NCI-H2081 (cell line): ENCODE data around the gene MFAP4.
"Not testable (repeated sequence)": the region's sequence is repeated elsewhere in the genome, so short reads cannot be mapped to it uniquely, and the experiment has no call there.

Source experiments
- DNase-seq, 2 experiments: peaks; one replicate each; lab custom pipeline; 2025; lab: John Stamatoyannopoulos, UW

The MFAP4 gene

DNA sequence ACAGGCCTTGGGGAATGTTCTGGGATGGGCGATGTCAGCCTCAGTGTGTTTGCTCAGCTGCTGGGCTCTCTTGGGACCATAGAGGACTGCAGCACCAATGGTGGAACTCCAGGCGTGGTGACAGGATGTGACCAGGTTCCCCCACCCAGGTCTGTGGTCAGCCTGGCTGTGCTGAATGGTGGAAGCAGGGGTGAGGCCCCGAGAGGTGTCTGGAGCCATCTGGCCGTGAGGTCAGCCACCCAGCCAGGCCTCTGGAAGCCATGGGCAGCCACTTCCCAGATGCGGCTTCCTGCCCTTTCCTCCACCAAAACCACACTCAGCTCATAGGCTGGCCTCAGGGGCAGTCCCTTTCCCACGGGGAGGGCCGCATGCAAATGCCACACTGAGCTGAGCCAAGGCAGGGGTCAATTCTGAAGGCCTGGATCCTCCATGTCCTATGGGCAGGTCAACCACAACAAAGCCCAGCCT lies 16.5 kb downstream of the MFAP4 start:
- DNase-seq = no peak

DNA sequence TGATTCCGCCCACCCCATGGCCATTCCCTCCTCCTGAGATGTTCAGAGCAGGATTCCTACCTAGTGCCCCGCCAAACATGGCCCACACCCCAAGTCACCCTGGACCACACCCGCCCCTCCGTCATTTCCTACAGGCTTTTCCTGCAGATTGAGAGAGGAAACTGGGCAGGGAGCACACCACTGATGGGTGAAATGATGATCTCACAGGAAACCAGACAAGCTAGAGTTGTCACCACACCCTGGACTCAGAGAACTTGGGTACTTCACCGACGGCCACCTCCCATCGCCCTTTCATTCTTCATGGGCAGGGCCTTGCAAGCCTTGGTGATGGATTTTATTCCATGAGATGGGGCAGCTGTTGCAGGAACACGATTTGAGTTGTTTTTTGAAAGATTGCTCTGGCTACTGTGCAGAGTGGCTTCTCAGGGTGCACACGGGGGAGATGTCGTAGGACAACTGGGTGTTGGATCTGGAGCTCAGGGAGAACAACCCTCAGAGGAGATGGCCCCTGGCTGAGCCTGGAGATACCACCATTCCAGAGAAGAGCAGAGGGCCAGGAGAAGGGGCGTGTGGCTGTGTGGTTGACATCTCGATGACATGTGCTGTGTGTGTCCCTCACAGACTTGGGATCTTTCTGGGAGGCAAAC lies 17.0 kb downstream of the MFAP4 start:
- DNase-seq = no peak

DNA sequence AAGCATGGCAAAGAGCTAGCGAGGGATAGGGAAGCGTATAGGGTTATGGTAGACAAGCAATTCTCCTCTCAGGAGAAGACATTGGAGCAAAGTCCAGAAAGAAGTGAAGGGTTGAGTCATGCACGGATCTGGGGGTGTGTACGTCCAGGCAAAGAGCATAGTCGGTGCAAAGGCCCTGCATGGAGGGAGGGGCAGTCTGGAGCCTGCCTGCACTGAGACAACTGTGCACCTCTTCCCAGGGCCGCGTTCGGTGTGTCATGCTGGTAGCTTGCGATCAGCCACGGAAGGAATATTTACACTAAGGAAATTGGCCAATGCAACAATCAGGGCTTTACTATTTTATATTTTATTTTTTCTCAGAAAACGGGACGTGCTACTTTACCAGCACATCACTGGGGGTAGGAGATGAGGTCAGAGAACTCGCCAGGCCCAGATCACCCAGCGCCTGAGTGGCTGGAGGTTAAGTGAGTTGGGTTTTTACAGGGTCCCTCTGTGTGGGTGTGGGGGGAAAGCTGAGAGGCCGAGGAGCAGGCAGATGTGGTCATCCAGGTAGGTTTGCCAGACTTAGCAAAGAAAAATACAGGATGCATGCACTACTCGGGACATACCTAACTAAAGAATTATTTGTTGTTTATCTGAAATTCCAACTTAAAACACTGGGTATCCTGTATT lies 17.7 kb downstream of the MFAP4 start:
- DNase-seq = no peak

DNA sequence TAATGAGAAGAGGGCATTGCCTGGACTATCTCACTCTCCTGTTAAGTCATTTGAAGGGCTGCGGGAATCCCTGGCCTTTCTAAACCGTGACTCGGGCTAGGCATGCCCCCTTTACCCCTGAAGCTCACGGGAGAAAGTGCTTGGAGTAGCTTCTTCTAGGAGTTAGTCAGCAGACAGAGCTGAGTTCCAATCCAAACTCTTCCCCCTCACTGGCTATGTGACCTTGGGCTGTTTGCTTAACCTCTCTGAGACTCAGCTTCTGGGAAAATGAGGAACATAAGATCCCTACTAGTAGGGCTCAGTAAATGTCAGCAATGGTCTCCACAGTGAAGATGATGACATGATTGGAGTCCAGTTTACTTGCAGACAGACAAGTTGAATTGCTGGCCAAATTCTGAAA lies 18.8 kb downstream of the MFAP4 start:
- DNase-seq = no peak

DNA sequence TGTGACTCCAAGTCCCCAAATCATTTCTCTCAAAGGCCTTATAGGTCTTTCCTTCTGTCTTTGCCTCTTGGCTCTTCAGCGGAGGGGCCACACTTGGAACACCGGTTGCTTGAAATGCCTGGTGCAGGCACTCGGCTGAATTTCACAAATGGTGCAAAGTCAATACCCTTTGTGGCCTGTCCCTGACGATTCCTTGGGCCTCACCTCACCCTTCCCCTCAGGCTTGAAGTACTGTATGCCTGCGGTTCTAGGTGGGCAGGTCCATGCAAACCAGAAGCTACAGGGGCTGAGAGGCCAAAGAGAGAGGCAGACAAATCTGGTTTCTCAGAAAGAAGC lies 20.4 kb downstream of the MFAP4 start:
- DNase-seq = no peak

DNA sequence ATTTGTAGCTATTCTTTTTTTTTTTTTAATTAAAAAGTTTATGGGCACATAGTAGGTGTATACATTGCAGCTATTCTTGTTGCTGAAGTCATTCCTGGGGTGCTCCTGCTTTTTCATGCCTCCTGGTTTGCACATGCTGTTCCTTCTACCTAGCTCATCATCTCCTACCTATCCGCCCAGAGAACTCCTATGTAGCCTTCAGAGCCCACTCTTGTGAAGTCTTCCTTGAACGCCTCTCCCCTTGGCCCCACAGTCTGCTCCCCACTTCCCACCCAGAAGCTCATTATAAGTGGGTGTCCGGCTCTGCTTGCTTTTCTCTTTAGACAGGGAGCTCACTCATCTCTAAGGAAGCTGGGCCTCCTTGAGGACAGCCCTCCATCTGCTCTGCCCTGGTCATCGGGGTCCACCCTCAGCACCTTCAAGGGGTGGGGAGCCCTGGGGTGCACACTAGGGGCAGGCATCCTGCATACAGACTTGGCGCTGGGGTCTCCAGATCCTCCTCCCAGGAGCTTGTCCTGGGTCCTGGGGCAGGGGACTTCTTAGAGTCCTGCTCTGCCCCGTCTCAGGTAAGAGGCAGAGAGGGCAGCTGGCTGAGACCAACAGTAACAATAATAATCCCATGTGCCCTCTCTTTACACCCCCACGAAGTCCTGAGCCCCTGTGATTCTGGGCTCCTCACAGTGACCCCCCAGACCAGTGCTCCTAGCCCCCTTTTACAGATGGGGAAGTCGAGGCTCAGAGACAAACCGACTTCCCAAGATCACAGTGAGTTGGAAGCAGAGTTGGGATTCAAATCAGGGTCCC lies 21.0 kb downstream of the MFAP4 start:
- DNase-seq = no peak

DNA sequence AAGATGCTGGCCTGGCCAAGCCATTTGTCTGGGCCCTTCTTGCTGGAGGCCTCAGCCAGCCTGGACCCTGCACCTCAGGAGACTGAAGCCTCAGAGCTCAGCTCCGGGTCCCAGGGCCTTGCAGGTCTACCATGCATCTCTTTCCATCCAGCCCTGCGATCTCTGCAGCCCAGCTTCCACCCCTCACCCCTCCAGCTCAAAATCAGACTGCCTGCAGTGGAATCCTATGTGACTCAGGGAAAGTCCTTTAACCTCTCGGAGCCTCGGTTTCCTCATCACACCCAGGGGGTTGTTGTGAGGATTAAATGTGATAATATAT lies 21.5 kb downstream of the MFAP4 start:
- DNase-seq = no peak

DNA sequence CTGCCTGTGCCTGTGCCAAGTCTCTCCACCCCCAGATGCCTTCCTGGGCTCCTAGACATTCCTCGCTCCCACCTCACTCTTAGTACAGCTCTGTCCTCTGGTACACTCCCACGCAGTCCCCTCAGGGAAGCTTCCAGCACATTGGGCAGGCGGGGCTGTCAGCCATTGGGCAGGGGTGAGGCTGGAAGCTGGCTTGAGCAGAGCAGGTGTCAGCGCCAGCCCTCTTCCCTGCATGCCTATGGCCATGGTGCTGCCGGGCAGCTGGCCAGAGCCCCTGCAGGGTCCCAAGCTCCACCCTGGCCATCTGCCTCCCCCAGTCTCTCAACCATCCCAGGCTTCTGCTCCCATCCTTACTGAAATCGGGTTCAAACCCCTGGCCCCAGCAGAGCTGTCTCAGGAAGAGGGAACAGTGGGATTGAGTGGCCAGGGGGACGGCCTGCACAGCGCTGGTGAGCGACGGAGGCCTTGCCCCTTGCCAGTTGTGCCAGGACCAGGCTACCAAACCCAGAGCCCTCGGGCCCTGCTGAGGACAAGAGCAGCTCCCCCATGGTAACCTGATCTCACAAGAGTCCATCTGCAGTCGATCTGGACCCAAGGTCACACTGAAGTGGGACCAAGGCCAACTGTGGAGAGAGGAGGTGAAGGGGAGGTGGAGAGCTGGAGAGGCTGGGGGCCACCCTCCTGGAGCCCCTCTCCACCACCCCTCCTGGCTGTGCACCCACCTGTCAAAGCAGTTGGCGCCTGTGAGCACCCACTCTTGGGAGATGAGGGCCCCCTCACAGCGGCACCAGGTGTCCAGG lies 22.1 kb downstream of the MFAP4 start:
- peak in 1 of 2 experiments; percentile 41 for DNase-seq

DNA sequence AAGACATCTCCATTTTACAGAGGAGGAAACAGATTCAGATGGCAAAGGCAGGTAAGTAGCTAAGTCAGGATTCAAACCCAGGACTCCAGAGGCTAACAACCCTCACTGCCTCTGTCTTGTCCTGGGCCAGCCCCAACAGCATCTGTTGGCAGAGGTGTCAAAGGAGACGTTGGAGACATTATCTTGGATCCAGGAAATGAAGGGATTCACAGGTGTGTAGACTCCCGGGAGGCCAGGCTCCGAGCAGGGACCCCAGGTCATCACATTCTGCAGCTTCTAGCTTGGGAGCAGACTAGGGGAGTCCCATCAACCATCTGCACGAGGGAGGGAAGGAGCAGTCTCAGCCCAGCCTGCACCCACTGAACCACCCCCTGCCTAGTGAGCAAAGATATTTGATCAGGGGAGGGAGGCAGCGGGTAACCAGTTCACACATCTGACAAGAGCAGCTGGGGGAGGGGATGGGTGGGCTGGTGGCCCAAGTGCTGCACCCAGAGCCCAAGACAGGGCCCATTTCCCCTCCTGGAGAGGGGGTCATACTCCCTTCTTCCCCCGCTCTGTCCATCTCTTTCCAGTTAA lies 23.4 kb downstream of the MFAP4 start:
- DNase-seq = no peak

DNA sequence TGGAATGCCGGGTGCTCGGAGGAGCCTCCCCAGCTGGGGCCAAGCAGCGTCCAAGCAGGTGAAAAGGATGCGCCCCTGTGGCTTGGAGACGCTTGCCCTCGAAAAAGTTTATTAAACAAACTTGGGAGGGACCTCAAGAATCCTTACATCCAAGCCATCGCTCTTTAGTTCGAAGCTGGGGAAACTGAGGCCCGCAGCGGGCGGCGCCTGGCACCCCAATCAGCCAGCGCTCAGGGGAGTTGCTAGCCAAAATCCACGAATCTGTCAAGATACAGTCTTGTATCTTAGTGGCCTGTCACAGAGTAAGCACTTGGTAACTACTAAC lies 23.9 kb downstream of the MFAP4 start:
- DNase-seq = no peak

DNA sequence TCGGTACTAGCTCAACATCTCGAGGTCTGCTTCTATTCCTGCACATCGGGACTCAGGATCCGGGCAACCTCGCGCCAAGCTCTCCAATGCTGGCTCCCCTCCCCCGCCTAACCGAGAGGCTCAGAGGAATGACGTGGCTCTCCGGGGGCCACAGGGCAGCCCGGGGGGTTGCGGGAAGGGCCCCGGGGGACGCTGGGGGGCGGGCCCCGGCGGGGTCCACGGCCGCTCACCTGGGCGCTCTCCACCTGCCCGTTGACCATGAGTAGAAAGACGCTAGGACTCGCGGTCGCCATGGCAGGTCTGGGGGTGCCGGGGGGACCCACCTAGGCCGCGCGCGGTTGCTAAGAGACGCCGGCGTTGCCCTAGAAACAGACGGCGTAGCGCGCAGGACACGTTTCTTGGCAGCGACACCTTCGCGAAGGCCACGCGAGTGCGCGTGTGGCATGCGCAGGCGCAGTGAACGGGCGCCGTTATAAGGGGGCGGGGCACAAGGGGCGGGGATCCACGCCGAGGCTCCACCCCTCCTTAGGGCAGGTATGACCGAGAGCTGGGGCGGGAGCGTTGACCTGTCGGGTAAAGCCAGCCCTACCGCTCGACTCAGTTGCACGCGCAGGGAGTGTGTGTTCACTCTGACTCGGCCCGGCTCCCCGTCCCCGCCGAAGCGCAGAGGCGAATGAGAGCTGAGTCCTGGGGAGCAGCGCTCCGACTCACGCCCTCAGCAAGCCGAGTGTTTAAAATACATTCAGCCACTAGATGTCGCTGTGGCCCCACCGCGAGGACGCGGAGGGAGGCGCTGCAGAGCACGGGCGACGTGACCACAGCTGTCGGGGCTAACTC lies 24.5 kb downstream of the MFAP4 start, which contains the start of gene B9D1:
Gene B9D1, minus strand, starts transcription at position 447 of the 837 bp plus-strand sequence. Its CDS starts 154 bp downstream, at position 293.
- DNase-seq = peak; percentile 78 to 81

DNA sequence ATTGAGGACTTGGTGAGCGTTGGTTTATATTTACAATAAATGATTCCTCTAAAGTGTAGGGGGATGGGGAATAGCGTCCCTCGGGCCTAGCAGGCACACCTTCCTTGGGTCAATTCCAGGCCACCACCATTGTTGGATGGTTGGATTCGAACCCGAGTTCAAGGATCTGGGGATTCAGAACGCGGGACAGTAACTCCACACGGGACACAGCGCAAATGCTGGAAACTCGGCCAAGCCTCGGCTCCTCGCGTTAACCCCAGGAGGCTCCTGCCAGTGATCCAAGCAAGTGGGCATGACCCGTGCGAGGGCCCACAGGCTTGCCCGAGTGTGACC lies 25.1 kb downstream of the MFAP4 start:
- no peak for DNase-seq

DNA sequence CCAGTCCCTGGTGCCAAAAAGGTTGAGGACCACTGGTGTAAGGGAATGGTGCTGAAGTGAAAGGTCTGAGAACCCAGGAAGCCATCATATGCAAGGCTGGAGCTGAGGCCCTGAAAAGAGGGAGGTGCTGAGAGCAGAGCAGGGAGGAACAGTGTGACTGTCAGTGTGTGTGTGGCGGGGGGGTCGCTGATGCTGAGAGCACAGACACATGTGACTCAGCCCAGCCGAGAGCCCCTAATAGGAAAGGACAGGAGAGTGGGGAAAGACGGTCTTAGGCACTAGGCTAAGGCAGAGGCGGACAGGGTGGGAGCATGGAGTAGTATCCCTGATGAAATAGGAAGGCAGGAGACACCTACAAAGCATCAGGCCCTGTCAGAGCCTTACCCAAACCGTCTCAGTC lies 25.7 kb downstream of the MFAP4 start:
- no peak for DNase-seq

DNA sequence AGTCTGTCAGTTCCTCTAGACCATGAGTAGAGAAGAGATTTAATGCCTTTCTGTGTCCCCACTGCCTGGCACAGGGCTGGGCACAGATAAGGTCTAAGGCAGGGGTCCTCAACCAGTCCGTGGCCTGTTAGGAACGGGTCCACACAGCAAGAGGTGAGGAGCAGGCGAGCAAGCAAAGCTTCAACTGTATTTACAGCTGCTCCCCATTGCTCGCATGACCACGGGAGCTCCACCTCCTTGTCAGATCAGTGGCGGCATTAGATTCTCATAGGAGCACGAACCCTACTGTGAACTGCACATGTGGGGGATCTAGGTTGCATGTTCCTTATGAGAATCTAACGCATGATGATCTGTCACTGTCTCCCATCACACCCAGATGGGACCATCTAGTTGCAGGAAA lies 26.2 kb downstream of the MFAP4 start:
- DNase-seq = no peak

DNA sequence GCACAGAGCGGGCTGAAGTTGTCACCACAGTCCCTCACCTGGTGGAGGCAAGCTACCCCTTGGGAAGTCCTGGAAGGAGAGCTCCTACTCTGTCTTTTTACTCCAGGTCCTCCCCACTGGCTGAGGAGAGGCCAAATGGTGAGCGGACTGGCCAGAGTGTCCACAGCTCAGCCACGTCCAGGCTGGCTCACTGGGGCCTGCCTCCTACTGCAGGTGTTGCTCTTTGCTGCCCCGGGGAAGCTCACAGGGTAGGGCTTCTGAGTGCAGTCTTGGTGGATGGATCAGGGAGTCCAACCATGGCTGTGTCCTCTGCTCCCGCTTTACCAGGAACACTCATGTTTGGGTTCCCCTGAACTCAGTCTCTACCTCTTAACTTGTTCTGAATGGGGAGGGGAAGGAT lies 27.1 kb downstream of the MFAP4 start:
- DNase-seq = no peak

DNA sequence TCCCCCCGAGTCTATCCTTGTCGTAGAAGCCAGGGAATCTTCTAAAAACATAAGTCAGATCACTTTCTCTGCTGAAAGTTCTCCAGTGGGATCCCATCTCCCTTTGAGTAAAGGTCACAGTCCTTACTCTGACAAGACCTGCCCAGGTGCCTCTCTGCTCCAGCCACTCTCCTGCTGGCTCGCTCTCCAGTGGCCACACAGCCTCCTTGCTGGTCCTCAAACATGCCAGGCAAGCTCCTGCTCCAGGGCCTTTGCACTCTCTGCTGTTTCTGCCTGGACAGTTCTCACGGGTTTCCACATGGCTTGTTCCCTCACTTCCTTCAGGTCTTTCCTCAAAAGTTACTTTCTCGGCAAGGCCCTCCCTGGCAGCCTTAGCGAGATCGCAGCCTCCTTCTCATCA lies 27.8 kb downstream of the MFAP4 start:
- DNase-seq = no peak

DNA sequence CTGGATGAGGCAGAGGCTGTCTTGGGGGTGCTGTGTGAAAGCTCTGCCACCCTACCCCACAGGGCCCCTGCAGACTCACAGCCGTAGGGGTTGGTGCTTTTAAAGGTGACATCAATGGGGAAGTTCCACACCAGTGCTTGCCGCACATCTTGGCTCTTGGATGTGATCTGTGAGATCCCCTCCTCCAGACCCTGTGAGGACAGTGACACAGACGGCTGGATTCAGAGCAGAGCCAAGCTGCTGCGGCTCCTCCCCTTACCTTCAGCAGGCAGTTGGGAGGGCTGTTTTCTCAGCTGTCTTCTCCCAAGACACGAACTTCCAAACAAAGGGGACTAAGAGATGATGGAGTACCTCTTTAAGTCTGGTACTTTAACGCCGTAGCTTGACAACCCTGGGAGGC lies 29.2 kb downstream of the MFAP4 start:
- no peak for DNase-seq

DNA sequence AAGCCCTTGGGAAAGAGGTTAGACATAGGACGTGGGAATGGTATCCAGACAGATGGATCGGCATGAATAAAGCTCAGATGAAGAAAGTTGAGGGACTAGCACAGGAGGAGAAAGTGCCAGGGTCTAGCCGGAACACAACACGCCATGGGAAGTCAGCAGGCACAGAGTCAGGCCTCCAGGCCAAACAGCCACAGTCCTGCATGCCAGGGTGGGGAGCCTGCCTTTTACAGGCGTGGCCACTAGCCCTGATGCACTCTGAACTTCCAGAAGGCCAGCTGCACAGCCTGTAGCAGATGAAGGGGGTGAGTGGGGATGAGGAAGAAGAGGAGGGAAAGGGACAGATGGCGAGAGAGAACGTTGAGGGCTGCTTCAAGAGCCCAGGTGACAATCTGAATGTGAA lies 29.6 kb downstream of the MFAP4 start:
- DNase-seq = no peak

DNA sequence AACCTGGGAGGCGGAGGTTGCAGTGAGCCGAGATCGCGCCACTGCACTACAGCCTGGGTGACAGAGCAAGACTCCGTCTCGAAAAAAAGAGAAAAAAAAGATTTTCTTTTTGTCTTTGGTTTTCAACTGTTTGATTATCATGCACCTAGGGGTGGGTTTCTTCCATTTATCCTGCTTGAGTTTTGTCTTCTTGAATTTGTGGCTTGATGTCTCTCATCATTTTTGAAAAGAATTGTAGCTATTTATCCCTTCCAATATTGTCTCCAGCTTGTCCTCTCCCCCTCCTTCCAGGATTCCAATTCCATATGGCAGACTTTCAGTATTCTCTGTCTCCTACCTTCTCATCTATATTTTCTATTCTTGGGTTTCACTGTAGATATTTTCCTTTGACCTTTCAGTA lies 32.2 kb downstream of the MFAP4 start:
- no peak for DNase-seq

DNA sequence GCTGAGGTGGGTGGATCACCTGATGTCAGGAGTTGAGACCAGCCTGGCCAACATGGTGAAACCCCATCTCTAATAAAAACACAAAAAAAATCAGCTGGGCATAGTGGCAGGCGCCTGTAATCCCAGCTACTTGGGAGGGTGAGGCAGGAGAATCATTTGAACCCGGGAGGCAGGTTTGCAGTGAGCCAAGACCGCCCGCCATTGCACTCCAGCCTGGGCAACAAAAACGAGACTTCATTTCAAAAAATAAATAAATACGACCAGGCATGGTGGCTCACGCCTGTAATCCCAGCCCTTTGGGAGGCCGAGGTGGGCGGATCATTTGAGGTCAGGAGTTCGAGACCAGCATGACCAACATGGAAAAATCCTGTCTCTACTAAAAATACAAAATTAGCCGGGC lies 33.6 kb downstream of the MFAP4 start:
- DNase-seq = not testable (repeated sequence)

DNA sequence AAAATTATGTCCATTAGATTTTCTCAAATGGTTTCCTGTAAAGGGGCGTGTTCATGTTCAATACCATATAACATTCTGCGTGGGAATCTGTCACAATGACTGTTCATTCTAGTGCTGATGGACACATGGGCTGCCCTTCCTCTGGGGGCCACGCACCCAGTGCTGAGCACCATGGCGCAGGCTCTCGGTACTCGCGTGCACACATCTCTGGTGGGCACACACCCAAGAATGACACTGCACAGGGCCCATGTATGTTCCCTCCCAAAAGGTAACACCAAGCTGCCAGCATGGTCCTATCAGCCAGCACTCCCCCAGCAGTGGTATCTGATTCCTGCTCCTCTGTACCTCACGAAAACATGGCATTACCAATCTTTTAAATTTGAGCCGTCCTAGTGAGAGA lies 38.2 kb downstream of the MFAP4 start:
- no peak for DNase-seq
